Measurements from ENCODE around the gene NUBP1. TPM values are rescaled to one million over a fixed set of nuclear protein-coding genes. Genes with fewer than 3 reads are reported as not detected.
A peak's percentile ranks its signal among the peaks of the same experiment; 100 is the strongest.
"Not testable (repeated sequence)": the region's sequence is repeated elsewhere in the genome, so short reads cannot be mapped to it uniquely, and the experiment has no call there.

Gene NUBP1
- total and polyA plus RNA-seq, 8 donors = 25.0 to 35.6 (median 28.8) TPM

DNA sequence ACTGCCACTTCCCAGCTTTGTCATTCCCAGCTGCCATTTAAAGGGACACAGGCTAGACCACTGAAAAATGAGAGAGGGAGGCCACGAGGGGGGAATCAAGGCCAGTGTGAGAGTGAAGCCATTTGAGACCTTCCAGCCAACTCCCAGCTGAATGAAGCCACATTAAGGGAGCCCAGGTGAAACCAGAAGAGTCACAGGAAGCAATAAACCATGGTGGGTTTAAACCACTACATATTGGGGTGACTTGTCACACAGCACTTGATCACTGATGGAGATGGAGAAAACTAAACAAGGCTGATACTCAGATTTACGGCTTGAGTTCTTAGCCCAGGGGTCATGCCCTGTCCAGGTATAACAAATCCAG lies 2.8 kb upstream of the NUBP1 start:
- H3K27ac ChIP-seq = no peak overlapping the region
- H3K9me3 ChIP-seq = no peaks in the 10 kb centered on the region
- no peaks in the 10 kb centered on the region for H3K27me3 ChIP-seq
- no peaks in the 10 kb centered on the region for H3K36me3 ChIP-seq
- no peak for DNase-seq
- H3K4me3 ChIP-seq = no peak overlapping the region
- peaks cover 29 to 49% of the 10 kb centered on the region in 2 donors for H3K4me1 ChIP-seq
- intact Hi-C loops (cut with DNase I) = no loop called here
- ATAC-seq = no peak
- TF ChIP-seq, protein P1, sequence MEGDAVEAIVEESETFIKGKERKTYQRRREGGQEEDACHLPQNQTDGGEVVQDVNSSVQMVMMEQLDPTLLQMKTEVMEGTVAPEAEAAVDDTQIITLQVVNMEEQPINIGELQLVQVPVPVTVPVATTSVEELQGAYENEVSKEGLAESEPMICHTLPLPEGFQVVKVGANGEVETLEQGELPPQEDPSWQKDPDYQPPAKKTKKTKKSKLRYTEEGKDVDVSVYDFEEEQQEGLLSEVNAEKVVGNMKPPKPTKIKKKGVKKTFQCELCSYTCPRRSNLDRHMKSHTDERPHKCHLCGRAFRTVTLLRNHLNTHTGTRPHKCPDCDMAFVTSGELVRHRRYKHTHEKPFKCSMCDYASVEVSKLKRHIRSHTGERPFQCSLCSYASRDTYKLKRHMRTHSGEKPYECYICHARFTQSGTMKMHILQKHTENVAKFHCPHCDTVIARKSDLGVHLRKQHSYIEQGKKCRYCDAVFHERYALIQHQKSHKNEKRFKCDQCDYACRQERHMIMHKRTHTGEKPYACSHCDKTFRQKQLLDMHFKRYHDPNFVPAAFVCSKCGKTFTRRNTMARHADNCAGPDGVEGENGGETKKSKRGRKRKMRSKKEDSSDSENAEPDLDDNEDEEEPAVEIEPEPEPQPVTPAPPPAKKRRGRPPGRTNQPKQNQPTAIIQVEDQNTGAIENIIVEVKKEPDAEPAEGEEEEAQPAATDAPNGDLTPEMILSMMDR (IDR thresholded peaks at IDR 0.05) = no peak

DNA sequence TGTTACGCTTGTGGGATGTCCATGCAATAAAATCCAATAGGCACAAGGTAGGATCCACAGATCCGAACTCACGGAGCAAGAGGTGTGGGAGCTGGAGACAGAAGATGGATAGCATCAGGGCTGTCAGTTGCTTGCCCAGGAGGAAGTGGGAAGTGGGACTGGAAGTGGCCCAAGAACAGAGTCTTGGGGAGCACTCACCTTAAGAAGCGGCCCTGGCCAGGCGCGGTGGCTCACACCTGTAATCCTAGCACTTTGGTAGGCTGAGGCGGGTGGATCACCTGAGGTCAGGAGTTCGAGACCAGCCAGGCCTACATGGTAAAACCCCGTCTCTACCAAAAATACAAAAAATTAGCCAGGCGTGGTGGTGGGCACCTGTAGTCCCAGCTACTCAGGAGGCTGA lies 2.4 kb upstream of the NUBP1 start:
- ATAC-seq; intact Hi-C loops (cut with DNase I): not testable (repeated sequence)

DNA sequence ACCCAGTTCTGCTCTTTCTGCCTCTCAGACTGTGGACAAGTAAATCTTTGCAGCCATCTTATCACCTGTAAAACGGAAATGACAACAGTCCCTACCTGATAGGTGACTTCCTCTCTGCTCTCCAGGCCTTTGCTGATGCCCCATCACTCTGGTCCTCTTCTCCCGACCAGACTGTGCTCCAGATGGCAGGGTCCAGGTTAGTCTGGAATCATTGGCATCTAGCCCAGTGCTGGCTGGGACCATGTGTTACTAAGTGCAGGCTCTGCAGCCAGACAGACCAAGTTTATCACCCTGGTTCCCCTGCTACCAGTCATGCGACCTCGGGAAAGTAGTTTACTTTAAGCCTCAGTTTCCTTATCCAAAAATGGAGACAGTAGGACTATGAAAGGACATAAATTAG lies 1.8 kb upstream of the NUBP1 start:
- peaks cover 0 to under 1% of the 10 kb centered on the region in 2 donors for H3K36me3 ChIP-seq
- peaks cover 31 to 51% of the 10 kb centered on the region in 2 donors for H3K4me1 ChIP-seq
- no peaks in the 10 kb centered on the region for H3K27me3 ChIP-seq
- DNase-seq (no peak), ATAC-seq (no peak)
- intact Hi-C loops (cut with DNase I) = no loop called here
- TF ChIP-seq, protein P1 (IDR thresholded peaks at IDR 0.05) = no peak
- H3K4me3 ChIP-seq = no peak overlapping the region
- no peak overlapping the region for H3K27ac ChIP-seq
- H3K9me3 ChIP-seq = no peaks in the 10 kb centered on the region

More for the DNA sequence above, 2.4 kb upstream of the NUBP1 start:
- not testable (repeated sequence) for H3K9me3 ChIP-seq, H3K4me3 ChIP-seq, H3K27ac ChIP-seq, H3K27me3 ChIP-seq, H3K36me3 ChIP-seq
- peaks cover 31 to 53% of the 10 kb centered on the region in 2 donors for H3K4me1 ChIP-seq
- peak in 1 of 4 donors; percentile 56 for DNase-seq

DNA sequence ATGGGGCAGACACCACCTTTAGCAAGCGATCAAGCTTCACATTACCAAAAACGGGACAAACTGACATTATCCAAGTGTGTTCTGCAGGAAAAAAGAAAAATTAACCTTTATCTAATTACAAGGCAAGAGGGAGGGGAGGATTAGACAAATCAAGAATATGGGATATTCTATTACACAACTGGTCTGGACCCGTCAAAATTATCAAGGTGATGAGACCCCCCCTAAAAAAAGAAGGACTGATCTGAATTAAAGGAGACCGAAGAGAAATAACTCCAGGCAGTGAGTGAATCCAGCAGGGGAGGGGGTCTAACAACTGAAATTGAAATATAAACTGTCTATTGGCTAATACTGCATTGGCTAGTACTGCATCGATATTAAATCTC lies 424 bp upstream of the NUBP1 start:
- TF ChIP-seq, protein P1 (IDR thresholded peaks at IDR 0.05) = no peak
- ATAC-seq (no peak), DNase-seq (no peak)
- intact Hi-C loops (cut with DNase I) = no loop called here
- H3K9me3 ChIP-seq = no peaks in the 10 kb centered on the region
- H3K36me3 ChIP-seq = peaks cover 0 to 14% of the 10 kb centered on the region in 2 donors
- peak overlapping the region; percentile 97 to 98 for H3K27ac ChIP-seq
- peak overlapping the region; percentile 47 to 51 for H3K4me3 ChIP-seq
- peaks cover 24 to 38% of the 10 kb centered on the region in 2 donors for H3K4me1 ChIP-seq
- no peaks in the 10 kb centered on the region for H3K27me3 ChIP-seq

DNA sequence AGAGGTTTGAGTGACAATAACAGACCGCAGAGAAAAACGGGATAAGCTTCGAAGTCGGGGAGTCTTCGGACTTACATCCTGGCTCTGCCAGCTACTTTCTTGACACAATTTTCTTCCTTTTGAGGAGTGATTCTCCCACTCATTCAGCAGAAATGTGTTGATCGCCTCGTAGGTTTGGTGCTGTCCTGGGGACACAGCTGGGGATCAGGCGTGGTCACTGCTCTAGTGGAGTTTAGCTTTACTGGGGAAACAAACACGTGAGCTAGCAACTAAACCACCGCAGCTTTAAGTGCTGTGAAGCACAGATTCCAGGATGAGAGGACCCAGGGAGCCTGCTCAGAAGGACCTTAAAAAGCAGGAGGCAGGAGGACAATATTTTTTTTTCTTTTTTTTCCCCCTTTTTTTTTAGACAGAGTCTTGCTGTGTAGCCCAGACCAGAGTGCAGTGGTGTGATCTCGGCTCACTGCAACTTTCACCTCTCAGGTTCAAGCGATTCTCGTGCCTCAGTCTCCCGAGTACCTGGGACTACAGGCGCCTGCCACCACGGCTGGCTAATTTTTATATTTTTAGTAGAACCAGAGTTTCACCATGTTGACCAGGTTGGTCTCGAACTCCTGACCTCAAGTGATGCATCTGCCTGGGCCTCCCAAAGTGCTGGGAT lies 858 bp downstream of the NUBP1 start:
- ATAC-seq = peak; percentile 33
- Histone ChIP-seq H3K9me3 (no peaks in the 10 kb centered on the region), H3K4me3 (peak overlapping the region; percentile 47 to 51), H3K36me3 (peaks cover 0 to 25% of the 10 kb centered on the region in 2 donors), H3K4me1 (peaks cover 18 to 35% of the 10 kb centered on the region in 2 donors), H3K27me3 (no peaks in the 10 kb centered on the region), H3K27ac (peak overlapping the region; percentile 97 to 98)
- intact Hi-C loops (cut with DNase I) = no loop called here
- DNase-seq = peak in 1 of 4 donors; percentile 51
- TF ChIP-seq, protein P1 (IDR thresholded peaks at IDR 0.05) = no peak

DNA sequence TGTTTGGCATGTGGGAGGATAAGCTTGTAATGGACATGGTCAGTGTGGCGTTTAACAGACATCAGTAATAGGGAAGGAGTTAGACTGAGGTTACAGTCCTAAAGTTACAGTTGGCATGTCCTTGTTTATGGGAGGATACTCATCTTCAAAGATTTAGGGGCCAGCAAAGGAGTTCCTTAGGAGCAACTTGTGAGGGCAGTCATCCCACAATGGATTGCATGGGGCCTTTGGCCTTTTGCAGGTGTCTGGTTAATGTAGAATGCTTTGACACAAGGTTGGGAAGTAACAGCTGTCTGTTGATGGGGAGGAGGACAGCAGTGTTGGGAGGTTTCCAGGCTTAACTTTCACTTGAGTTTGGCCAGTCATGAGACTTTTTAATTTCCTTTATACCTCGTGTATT lies 2.2 kb downstream of the NUBP1 start:
- no peak for DNase-seq
- TF ChIP-seq, protein P1 (IDR thresholded peaks at IDR 0.05) = no peak

More for the DNA sequence above, 2.2 kb downstream of the NUBP1 start:
- H3K27me3 ChIP-seq = no peaks in the 10 kb centered on the region
- H3K4me3 ChIP-seq = no peak overlapping the region
- H3K36me3 ChIP-seq = peaks cover 0 to 37% of the 10 kb centered on the region in 2 donors
- H3K9me3 ChIP-seq = no peaks in the 10 kb centered on the region
- H3K27ac ChIP-seq = peak overlapping the region in 1 of 2 donors; percentile 42
- no peak for ATAC-seq
- peaks cover 18 to 46% of the 10 kb centered on the region in 2 donors for H3K4me1 ChIP-seq
- intact Hi-C loops (cut with DNase I) = no loop called here

Data from left lung (tissue), 10 donors.